Jurkat, Clone E6-1 (cell line): ENCODE measurements around the gene PAXIP1. TPM values are rescaled to one million over a fixed set of nuclear protein-coding genes. Genes with fewer than 3 reads are reported as not detected.
"Not testable (repeated sequence)": the region's sequence is repeated elsewhere in the genome, so short reads cannot be mapped to it uniquely, and the experiment has no call there.

Source experiments
- DNase-seq: peaks from one replicate; pipeline ENCODE4 v3.0.0-alpha.2; 2011; ENCODE audit warnings: low read depth, low spot score
- H3K4me3 ChIP-seq: 2 replicates; pipeline ENCODE4 v1.5.1; 2011; ENCODE audit warnings: mild to moderate bottlenecking, low read length, control low read depth, moderate library complexity
- polyA plus RNA-seq: library from polyadenylated mRNA; unstranded; fragments of >200 nt; gene quantifications from one replicate; pipeline ENCODE4 v1.2.1, GENCODE V29; 2012; ENCODE audit warnings: missing spikeins; ENCODE audit not compliant: insufficient read length, insufficient read depth

PAXIP1 gene, protein sequence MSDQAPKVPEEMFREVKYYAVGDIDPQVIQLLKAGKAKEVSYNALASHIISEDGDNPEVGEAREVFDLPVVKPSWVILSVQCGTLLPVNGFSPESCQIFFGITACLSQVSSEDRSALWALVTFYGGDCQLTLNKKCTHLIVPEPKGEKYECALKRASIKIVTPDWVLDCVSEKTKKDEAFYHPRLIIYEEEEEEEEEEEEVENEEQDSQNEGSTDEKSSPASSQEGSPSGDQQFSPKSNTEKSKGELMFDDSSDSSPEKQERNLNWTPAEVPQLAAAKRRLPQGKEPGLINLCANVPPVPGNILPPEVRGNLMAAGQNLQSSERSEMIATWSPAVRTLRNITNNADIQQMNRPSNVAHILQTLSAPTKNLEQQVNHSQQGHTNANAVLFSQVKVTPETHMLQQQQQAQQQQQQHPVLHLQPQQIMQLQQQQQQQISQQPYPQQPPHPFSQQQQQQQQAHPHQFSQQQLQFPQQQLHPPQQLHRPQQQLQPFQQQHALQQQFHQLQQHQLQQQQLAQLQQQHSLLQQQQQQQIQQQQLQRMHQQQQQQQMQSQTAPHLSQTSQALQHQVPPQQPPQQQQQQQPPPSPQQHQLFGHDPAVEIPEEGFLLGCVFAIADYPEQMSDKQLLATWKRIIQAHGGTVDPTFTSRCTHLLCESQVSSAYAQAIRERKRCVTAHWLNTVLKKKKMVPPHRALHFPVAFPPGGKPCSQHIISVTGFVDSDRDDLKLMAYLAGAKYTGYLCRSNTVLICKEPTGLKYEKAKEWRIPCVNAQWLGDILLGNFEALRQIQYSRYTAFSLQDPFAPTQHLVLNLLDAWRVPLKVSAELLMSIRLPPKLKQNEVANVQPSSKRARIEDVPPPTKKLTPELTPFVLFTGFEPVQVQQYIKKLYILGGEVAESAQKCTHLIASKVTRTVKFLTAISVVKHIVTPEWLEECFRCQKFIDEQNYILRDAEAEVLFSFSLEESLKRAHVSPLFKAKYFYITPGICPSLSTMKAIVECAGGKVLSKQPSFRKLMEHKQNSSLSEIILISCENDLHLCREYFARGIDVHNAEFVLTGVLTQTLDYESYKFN
- 39.7 TPM for polyA plus RNA-seq

DNA sequence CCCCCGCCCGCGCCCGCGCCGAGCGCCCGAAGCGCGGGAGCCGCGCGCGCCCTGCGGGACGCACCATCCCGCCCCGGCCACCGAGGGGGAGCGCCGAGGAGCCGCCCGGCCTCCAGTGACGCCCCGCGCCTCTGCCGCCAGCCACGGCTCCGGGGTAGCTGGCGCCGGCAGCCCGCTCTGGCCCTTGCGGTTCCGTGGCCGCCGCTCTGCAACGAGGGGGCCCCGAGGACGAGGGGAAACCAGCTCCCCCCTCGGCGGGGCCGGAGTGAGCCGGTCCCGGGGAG is at the start of gene PAXIP1:
TSS of gene PAXIP1 (minus strand) at position 33 of the 284 bp plus-strand sequence. CDS start 195 bp downstream, outside the sequence.
- H3K4me3 ChIP-seq: peak within 1 kb of the TSS; percentile 70
- DNase-seq: peak; percentile 23

DNA sequence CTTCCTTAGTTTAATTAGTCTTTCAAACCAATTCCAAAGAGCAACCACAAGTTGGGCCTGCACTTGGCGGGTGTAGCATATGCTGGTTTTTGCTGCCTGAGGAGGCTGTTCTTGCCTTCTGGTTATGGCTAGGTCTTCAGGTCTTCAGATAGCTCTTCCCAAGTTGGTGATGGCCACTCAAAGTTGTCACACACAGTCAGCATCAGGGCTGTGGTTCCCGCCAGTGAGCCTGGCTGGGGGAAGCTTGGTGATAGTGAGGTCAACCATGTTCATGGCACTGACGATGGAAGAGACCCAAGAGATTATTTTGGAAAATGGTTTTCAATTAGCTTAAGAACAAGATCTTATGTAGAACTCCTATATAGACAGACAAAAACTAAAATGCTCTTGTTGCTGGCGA is 48.4 kb upstream of the PAXIP1 start:
- no peak for DNase-seq
- no peak overlapping the region for H3K4me3 ChIP-seq

DNA sequence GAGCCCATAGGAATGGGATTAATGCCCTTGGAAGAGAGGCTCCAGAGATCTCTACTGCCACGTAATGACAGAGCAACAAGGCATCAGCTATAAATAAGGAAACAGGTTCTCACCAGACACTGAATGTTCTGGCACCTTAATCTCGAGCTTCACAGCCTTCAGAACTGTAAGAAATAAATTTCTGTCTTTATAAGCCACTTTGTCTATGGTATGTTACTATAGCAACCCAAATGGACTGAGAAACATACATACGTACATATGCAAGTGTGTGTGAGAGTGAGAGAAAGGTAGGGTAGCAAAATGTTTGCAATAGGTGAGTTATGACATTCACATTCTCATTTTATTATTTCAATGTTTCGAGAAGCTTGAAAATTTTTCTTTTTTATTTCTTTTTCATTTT is 45.1 kb upstream of the PAXIP1 start:
- no peak for DNase-seq
- H3K4me3 ChIP-seq: no peak overlapping the region

DNA sequence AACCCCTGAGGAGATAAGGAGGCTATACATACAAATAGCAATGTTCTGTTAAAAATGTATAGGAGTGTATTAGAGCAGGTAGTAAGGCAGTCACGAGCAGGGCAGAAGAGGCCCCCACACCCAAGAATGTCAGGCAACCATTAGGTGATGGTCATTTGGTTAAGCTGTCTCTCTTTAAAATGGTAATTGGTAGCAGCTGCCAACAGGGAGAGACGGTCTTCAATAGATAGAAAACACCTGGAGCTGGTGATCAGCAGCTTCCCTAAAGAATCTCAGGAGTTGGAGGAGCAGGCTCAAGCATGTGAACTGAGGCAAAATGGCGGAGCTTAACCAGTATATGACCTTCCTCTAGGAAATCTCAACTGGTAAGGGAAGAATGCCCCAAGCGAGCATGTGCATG is 40.8 kb upstream of the PAXIP1 start:
- no peak for DNase-seq
- no peak overlapping the region for H3K4me3 ChIP-seq

DNA sequence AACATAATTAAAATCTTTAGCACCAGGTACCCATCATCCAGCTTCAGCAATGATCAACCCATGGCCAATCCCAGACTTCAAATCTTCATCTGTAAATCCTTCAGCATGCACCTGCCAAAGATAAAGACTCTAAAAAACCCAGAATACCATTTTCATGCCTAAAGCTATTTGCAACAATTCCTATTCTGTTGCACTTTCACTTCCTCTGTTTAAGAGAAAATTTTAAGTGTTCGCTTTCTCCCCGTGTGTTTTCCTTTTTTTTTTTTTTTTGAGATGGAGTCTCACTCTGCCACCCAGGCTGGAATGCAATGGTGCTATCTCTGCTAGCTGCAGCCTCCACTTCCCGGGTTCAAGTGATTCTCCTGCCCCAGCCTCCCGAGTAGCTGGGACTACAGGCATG is 35.4 kb upstream of the PAXIP1 start:
- no peak for DNase-seq
- H3K4me3 ChIP-seq: no peak overlapping the region

DNA sequence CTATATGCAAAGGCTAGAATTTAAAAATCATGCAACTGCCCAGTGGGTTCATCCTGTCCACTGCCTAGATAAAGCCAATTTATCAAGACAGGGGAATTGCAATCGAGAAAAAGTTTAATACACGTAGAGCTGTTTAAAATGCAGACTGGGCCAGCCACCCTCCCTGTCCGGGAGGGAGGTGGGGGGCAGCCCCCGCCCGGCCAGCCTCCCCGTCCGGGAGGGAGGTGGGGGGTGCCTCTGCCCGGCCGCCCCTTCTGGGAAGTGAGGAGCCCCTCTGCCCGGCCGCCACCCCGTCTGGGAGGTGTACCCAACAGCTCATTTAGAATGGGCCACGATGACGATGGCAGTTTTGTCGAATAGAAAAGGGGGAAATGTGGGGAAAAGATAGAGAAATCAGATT is 31.6 kb upstream of the PAXIP1 start:
- DNase-seq, H3K4me3 ChIP-seq: not testable (repeated sequence)

DNA sequence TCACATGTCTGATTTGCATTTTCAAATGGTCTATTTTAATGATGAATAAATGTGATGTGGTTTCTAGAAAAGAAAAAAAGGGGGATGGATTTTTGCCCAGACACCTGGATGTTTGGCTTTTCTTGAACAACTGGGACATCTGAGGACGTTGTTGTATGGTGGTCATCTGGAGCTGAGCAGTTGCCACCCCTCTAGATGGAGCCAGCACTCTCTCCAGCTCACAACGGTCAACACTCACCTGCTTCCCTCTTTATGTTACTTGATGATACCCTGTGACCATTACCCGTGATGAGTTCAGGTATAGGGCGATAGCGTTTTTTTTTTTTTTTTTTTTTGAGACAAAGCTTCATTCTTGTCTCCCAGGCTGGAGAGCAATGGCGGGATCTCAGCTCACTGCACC is 30.1 kb upstream of the PAXIP1 start:
- DNase-seq: no peak
- no peak overlapping the region for H3K4me3 ChIP-seq

DNA sequence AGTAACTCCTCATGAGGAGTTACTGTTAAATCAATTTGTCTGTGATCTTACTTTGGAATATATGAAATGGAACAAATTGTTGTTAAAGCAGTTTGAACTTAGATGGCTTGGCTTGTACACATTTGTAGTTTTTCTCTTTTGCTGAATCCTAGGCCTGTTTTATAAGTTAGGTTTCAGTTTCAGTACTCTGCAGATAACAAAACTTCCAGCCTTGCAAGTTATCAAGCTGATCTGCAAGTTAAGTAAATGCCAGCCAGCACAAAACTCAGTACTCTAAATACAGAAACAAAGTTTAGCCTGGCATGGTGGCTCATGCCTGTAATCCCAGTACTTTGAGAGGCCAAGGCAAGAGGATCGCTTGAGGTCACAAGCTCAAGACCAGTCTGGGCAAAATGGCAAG is 25.0 kb upstream of the PAXIP1 start:
- H3K4me3 ChIP-seq: no peak overlapping the region
- no peak for DNase-seq

DNA sequence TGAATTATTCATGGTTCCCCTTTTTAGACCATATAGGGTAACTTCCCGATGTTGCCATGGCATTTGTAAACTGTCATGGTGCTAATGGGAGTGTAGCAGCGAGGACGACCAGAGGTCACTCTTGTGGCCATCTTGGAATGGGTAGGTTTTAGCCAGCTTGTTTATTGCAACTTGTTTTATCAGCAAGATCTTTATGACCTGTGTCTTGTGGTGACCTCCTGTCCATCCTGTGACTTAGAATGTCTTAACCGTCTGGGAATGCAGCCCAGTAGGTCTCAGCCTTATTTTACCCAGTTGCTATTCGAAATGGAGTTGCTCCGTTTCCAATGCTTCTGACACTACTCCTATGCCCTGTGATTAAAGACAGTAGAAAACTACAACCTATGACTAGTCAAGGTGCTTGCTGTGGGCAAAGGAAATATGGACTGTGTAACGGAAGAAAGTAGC is 18.8 kb upstream of the PAXIP1 start:
- DNase-seq: no peak
- H3K4me3 ChIP-seq: no peak overlapping the region

DNA sequence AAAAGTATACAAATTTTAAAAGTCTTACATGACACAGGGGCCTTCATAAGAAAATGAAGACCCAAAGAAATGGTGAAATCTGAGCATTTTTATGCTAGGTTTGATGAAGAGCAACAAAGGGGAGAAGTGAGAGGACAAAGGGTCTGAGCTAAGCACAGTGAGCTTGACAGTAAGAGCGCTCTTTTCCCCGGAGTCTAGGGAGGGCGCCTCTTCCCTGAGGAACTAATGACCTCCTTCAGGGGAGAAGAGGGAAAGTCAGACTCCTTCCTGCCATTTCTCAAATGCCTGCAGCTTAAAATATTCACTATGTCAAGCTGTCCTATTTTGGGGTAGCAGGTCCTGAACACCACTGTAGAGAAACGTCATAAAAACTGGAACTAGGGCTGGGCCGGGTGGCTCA is 18.1 kb upstream of the PAXIP1 start:
- DNase-seq: no peak
- no peak overlapping the region for H3K4me3 ChIP-seq

DNA sequence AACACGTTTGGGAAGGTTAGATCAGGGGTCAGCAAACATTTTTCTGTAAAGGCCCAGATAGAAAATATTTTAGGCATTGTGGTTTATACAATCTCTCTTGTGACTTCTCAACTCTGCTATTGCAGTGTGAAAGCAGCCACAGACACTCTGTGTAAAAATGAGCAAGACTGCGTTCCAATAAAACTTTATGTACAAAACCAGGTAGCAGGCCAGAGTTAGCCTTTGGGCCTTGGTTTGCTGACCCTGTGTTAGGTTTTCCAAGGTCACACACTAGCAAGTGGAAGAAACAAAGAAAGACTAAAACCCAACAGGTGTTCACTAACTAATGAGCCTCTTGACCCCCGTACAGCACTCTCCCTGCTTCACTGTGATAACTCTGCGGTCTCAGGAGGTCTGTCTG is 14.9 kb upstream of the PAXIP1 start:
- no peak for DNase-seq

DNA sequence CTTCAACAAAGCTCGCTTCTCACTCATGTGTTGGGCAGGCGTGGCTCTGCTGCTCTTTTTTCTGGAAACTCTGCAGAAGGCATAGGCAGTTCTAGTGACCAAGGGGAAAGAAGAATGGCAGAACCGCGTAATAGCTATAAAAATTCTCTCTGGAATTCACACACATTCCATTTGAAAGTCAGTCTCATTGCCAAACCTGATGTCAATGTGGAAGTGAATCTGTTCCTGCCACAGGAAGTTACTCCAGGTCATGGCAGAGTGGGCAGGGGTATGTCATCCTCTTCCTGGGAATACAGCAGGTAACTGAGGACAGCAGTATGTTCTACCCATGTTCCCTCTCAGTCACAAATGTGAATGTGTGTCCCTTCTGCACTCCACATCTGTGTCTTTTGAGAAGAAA is 8.2 kb upstream of the PAXIP1 start:
- no peak overlapping the region for H3K4me3 ChIP-seq
- no peak for DNase-seq

More for the DNA sequence above, 14.9 kb upstream of the PAXIP1 start:
- no peak overlapping the region for H3K4me3 ChIP-seq

DNA sequence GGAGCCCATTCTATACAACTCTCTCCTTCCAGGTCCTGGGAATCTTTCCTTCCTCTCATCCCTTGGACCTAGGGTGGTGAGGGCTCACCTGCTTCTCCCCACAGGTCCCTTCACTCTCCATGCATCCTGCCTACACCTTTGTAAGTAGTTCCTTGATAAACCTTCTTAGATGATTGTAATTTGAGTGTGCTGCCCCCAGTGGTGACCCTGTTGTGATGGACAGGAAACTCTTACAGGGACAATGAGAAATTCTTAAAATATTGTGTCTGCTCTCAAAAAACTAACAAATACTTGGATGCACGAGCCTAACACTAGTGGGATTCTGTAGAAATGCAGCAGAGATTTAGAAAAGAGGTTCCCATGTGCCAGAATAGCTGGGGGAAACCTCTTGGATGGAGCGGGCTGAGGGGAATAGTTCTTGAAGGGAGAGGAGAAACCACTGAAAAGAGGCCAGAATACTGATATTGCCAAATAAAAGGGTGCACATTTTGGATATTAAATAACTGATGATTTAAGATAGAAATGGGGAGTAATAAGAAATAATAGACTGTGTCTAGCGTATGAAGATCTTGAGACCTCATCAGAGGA is 6.7 kb upstream of the PAXIP1 start:
- H3K4me3 ChIP-seq: no peak overlapping the region
- DNase-seq: peak; percentile 48

DNA sequence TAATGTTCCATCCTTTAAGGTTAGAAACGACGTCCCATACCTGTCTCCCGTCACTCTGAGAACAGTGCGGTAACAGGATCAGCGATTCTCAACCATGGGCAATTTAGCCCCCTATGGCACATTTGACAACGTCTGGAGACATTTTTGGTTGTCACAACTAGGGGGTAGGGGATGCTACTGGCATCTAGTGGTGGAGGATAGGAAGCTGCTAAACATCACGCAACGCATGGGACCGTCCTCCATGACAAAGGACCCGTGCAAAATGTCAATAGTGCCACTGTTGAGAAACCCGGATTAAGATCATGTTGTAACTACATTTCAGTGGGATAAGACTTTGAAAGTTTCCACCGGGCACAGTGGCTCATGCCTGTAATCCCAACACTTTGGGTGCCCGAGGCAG is 5.0 kb upstream of the PAXIP1 start:
- no peak overlapping the region for H3K4me3 ChIP-seq
- peak; percentile 64 for DNase-seq

DNA sequence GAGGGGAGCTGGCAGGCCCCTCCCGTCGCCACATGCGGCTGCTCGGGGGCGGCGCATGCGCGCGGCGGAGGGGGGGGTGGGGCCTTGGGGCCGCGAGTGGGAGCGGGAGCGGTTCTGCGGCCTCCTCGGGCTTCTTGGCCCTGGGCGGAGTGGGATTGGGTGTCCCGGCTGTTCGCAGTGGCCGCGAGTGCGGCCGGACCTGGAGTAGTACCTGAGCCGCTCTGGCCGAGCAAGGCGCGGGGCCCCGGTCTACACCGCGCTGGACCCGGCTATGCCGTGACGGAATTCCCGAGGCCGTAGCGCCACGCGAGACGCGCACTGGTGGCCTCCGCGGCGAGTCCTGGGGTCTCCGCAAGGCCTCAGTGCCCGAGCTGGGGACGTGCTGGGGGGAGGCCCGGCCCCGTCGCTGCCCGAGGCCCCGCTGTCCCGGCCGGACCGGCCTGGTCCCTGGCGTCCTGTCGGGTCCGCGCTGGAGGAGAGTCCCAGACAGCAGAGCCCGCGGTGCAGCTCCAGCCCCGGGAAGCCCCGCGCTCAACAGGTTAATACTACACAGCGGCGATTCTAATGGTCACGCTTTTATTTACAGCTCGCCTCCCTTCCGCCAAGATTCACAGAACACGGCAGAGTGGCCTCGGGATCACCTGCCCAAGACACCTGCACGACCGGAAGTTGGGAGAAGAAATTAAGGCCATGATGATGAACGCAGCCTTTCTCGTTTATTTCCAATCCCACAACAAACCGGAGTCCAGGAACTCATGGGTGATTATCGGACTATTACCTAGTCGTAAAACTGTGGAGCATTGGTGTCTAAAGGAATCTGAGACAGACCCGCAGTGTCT is 671 bp upstream of the PAXIP1 start:
- H3K4me3 ChIP-seq: peak overlapping the region; percentile 70
- DNase-seq: peak; percentile 66

DNA sequence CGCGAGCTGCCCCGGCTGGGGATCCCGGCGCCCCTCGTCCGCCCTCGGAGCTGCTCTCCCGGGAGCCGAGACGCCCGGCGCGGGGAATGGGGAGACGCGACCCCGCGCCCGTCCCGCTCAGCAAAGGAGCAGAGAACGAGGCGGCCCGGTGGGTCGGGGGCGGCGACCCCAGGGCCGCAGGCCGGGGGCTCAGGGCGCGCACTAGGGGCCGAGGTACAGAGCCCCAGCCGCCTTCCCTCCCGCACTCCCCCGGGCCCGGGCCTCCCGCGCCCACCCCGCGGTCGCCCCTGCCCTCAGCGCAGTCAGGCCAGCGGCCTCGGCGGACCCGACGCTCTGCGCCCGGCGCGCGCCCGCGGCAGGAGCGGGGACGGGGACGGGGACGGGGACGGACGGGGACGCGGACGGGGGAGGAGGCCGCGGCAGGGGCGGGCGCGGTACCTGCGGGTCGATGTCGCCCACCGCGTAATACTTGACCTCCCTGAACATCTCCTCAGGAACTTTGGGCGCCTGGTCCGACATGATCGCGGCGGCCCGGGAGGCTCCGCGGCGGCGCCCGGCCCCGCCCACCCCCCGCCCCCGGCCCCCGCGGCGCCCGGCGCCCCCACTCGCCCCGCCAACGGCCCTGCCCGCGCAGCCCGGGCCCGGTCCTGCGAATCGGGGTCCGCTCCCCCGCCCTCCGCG is 373 bp downstream of the PAXIP1 start:
- DNase-seq: no peak
- peak overlapping the region; percentile 70 for H3K4me3 ChIP-seq

DNA sequence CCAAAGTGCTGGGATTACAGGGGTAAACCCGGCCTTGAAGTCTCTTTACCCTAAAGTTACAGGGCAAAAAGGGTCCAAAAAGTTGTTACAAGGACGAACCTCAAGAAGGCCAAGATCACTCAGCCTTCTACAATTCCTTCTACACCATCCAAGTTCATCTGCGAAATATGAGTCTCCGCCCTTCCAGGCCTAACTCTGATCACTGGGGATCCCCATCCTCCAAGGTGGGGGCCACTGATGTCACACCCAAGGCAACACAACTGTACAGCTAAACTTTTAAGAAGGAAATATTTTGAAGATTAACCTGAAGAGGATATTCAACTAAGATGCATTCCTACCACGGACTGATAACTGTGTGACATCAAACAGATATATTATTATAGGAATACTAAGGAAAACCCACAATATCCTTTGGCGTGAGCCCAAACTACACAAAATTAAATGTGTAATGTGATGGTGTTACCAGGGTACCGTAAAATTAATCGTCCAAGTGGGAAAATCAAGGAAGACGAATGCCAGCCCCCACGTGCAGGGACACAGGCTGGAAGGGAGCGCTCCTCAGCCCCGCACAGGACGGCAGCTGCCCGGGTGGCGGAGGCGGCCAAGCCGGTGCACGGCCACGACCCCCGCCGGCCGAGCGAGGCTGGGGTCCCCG is 1.0 kb downstream of the PAXIP1 start:
- no peak for DNase-seq
- H3K4me3 ChIP-seq: peak overlapping the region; percentile 70

DNA sequence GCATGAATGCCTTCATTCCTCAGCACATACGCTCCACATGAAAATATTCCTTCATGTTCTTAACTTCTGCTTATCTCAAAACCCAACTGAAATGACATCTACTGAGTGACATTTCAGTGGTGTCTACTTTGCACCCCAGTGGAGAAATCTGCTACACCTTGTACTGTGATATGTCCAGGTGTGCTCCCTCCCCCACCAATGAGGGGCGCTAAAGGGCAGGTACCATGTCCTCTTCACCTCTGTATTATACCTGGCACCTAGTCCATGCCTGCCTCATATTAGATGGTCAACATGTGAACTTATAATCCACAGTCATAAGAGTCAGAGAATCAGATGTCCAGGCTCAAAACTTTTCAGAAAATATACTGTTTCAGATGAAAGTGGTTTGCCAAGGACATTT is 2.1 kb downstream of the PAXIP1 start:
- no peak for DNase-seq
- H3K4me3 ChIP-seq: no peak overlapping the region
